ENCODE measurements around the gene PGLYRP3. TPM values are rescaled to one million over a fixed set of nuclear protein-coding genes. Genes with fewer than 3 reads are reported as not detected.
A peak's percentile ranks its signal among the peaks of the same experiment; 100 is the strongest.

The PGLYRP3 gene
- total and polyA plus RNA-seq, 5 donors from 2014 or later: not detected

DNA sequence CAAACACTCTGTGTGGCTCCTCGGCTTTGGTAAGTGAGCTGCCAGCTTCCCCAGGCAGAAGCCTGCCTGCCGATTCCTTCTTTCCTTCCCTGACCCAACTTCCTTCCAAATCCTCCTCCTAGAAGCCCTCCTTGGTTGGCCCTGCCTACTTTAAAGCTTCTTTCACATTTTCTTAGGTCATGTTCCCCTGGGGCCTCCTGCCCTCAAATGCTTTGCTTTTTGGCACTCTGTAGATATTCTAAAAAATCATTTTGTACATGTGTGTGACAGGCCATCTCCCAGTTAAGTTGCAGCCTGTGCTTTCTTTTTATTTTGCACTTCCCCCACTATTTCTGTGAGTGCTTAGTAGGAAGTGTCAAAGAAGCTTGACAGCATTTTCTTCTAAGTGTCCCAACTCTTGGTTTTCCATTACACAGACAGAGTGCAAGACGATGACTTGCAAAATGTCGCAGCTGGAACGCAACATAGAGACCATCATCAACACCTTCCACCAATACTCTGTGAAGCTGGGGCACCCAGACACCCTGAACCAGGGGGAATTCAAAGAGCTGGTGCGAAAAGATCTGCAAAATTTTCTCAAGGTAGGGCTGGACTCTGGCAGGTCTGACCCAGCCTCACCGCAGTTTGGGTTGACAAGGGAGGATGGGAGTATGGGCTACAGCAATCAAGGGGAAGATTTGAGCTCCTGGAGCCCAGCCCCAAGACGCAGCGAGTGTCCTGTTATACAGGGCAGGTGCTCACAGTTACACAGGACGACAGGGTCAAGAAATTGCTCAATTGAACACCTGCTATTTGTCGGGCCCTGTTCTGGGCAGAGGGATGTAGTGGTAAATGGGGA is 45.3 kb upstream of the PGLYRP3 start, which contains the start of gene S100A9:
TSS of gene S100A9 (plus strand) at position 2 of the 838 bp plus-strand sequence. CDS start at position 432, 430 bp downstream.
- H3K4me3 ChIP-seq (ENCODE audit: low read depth, low read length): no peak within 1 kb of the TSS
- no peak within 1 kb of the TSS for H3K27ac ChIP-seq (ENCODE audit: insufficient read depth, low read length, poor library complexity, severe bottlenecking)
- peaks cover 0 to 13% (median 3%) of the 10 kb centered on the region in 4 donors for H3K4me1 Mint-ChIP-seq
- ATAC-seq (ENCODE audit: low read depth in 2 of 2) (no peak), DNase-seq (no peak)
- peaks cover 6% of the 10 kb centered on the region for H3K4me1 ChIP-seq (ENCODE audit: control insufficient read depth, insufficient read depth, low read length, poor library complexity, severe bottlenecking)
- H3K36me3 Mint-ChIP-seq: no peaks in the 10 kb centered on the region
- H3K4me3 Mint-ChIP-seq: peak within 1 kb of the TSS in 1 of 4 donors; percentile 54
- no peaks in the 10 kb centered on the region for H3K27me3 ChIP-seq (ENCODE audit: control insufficient read depth, insufficient read depth, low read length)
- H3K9me3 ChIP-seq (ENCODE audit: control insufficient read depth in 2 of 2, low read length in 2 of 2): no peaks in the 10 kb centered on the region
- H3K27ac Mint-ChIP-seq: peak within 1 kb of the TSS in 1 of 3 donors; percentile 71
- peaks cover 4% of the 10 kb centered on the region for H3K27me3 Mint-ChIP-seq
- no peaks in the 10 kb centered on the region for H3K36me3 ChIP-seq (ENCODE audit: control insufficient read depth, insufficient read depth, low read length)
- H3K9me3 Mint-ChIP-seq: peaks cover 0 to 1% (median 0%) of the 10 kb centered on the region in 7 donors

DNA sequence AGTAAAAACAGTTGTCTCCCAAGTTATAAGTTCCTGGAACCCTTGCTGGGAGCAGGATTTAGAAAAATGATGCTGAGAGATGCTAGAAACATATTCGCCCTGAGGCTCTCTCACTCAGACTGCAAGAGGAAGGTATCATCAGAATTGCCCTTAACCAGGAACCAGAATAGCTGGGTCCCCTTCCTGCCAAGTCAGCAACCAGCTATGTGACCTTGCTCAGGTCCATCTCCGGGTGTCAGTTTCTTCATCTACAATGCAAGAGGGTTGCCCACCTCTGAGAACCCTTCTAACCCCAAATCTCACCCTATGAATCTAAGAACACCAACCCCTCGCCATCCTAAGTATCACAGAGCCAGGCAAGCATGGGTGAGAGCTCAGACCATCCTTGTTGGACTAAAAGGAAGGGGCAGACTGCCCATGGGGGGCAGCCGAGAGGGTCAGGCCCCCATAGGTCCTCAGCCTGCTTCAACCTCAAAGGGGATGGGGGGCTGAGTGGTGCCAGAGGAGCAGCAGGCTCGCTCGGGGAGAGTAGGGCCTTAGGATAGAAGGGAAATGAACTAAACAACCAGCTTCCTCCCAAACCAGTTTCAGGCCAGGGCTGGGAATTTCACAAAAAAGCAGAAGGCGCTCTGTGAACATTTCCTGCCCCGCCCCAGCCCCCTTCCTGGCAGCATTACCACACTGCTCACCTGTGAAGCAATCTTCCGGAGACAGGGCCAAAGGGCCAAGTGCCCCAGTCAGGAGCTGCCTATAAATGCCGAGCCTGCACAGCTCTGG is 44.5 kb upstream of the PGLYRP3 start:
- H3K9me3 ChIP-seq (ENCODE audit: control insufficient read depth in 2 of 2, low read length in 2 of 2): no peaks in the 10 kb centered on the region
- H3K27me3 Mint-ChIP-seq: peaks cover 11% of the 10 kb centered on the region
- H3K27me3 ChIP-seq (ENCODE audit: control insufficient read depth, insufficient read depth, low read length): no peaks in the 10 kb centered on the region
- H3K4me1 Mint-ChIP-seq: peaks cover 0 to 15% (median 6%) of the 10 kb centered on the region in 4 donors
- H3K36me3 Mint-ChIP-seq: no peaks in the 10 kb centered on the region
- H3K36me3 ChIP-seq (ENCODE audit: control insufficient read depth, insufficient read depth, low read length): no peaks in the 10 kb centered on the region
- H3K27ac Mint-ChIP-seq: peak overlapping the region in 1 of 3 donors; percentile 71
- ATAC-seq (ENCODE audit: low read depth in 2 of 2) (peak in 1 of 2 donors; percentile 20), DNase-seq (no peak)
- peak overlapping the region in 1 of 4 donors; percentile 54 for H3K4me3 Mint-ChIP-seq
- no peak overlapping the region for H3K27ac ChIP-seq (ENCODE audit: insufficient read depth, low read length, poor library complexity, severe bottlenecking)
- no peak overlapping the region for H3K4me3 ChIP-seq (ENCODE audit: low read depth, low read length)
- peaks cover 6% of the 10 kb centered on the region for H3K4me1 ChIP-seq (ENCODE audit: control insufficient read depth, insufficient read depth, low read length, poor library complexity, severe bottlenecking)
- peaks cover 0 to 1% (median 0%) of the 10 kb centered on the region in 7 donors for H3K9me3 Mint-ChIP-seq

DNA sequence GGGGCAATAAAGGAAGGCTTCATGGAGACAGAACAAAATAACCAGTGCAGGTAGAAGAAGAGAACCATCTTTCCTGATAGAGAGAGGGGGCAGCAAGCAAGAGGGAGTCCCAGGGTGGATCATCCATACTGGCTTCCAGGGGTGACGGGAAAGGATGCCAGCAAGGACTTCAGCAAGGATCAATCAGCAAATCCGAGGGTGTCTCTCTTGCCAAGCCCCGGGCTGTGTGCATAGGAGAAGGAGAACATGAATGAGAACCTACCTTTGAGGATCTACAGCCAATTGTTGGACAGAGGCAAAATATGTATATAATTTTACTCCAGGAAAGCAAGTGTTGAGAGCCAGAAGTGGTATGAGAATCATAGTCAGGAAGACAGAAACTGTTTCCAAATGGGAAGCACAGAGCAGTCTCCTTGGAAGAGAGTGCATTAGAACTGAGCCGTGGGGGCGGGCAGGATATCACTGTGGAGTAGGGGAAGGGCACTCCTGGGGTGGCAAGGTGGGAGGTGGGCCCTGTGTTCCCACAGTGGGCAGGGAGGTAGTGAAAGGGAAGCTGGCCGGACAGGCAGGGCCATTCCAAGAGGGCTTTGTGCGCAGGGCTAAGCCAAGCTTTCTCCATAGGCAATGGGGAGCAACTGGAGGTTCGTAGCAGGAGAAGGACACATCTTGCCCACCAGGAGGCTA is 43.8 kb upstream of the PGLYRP3 start:
- Mint-ChIP-seq H3K4me1 (peaks cover 0 to 15% (median 6%) of the 10 kb centered on the region in 4 donors), H3K9me3 (peaks cover 0 to 1% (median 0%) of the 10 kb centered on the region in 7 donors), H3K27me3 (peaks cover 11% of the 10 kb centered on the region), H3K27ac (peak overlapping the region in 1 of 3 donors; percentile 31), H3K36me3 (no peaks in the 10 kb centered on the region), H3K4me3 (no peak overlapping the region)
- no peak for ATAC-seq (ENCODE audit: low read depth in 2 of 2)
- Histone ChIP-seq H3K4me3 (ENCODE audit: low read depth, low read length) (no peak overlapping the region), H3K27me3 (ENCODE audit: control insufficient read depth, insufficient read depth, low read length) (no peaks in the 10 kb centered on the region), H3K4me1 (ENCODE audit: control insufficient read depth, insufficient read depth, low read length, poor library complexity, severe bottlenecking) (peaks cover 6% of the 10 kb centered on the region), H3K36me3 (ENCODE audit: control insufficient read depth, insufficient read depth, low read length) (no peaks in the 10 kb centered on the region), H3K27ac (ENCODE audit: insufficient read depth, low read length, poor library complexity, severe bottlenecking) (no peak overlapping the region), H3K9me3 (ENCODE audit: control insufficient read depth in 2 of 2, low read length in 2 of 2) (no peaks in the 10 kb centered on the region)
- no peak for DNase-seq

- Mint-ChIP-seq H3K27ac (no peak overlapping the region), H3K4me3 (peak overlapping the region in 1 of 4 donors; percentile 21), H3K9me3 (peaks cover 0 to 1% (median 0%) of the 10 kb centered on the region in 7 donors), H3K27me3 (peaks cover 15% of the 10 kb centered on the region), H3K4me1 (peaks cover 0 to 15% (median 6%) of the 10 kb centered on the region in 4 donors), H3K36me3 (no peaks in the 10 kb centered on the region)
- H3K4me1 ChIP-seq (ENCODE audit: control insufficient read depth, insufficient read depth, low read length, poor library complexity, severe bottlenecking): peaks cover 6% of the 10 kb centered on the region
- H3K9me3 ChIP-seq (ENCODE audit: control insufficient read depth in 2 of 2, low read length in 2 of 2): no peaks in the 10 kb centered on the region
- H3K36me3 ChIP-seq (ENCODE audit: control insufficient read depth, insufficient read depth, low read length): no peaks in the 10 kb centered on the region
- ATAC-seq (ENCODE audit: low read depth in 2 of 2) (peak in 1 of 2 donors; percentile 50), DNase-seq (peak in 1 of 3 donors; percentile 70)
- peaks cover 3% of the 10 kb centered on the region for H3K27me3 ChIP-seq (ENCODE audit: control insufficient read depth, insufficient read depth, low read length)
- no peak overlapping the region for H3K27ac ChIP-seq (ENCODE audit: insufficient read depth, low read length, poor library complexity, severe bottlenecking)
- H3K4me3 ChIP-seq (ENCODE audit: low read depth, low read length): no peak overlapping the region
Measured at GRCh38 chr1:153355445-153356071, 42.8 kb upstream of the PGLYRP3 start.

GRCh38 chr1:153354515-153355193 is 41.9 kb upstream of the PGLYRP3 start:
- Mint-ChIP-seq H3K36me3 (no peaks in the 10 kb centered on the region), H3K27me3 (peaks cover 17% of the 10 kb centered on the region), H3K4me1 (peaks cover 0 to 15% (median 6%) of the 10 kb centered on the region in 4 donors), H3K4me3 (no peak overlapping the region), H3K9me3 (peaks cover 0 to 1% (median 0%) of the 10 kb centered on the region in 7 donors), H3K27ac (no peak overlapping the region)
- Histone ChIP-seq H3K4me3 (ENCODE audit: low read depth, low read length) (no peak overlapping the region), H3K4me1 (ENCODE audit: control insufficient read depth, insufficient read depth, low read length, poor library complexity, severe bottlenecking) (peaks cover 6% of the 10 kb centered on the region), H3K27me3 (ENCODE audit: control insufficient read depth, insufficient read depth, low read length) (peaks cover 3% of the 10 kb centered on the region), H3K36me3 (ENCODE audit: control insufficient read depth, insufficient read depth, low read length) (no peaks in the 10 kb centered on the region), H3K9me3 (ENCODE audit: control insufficient read depth in 2 of 2, low read length in 2 of 2) (no peaks in the 10 kb centered on the region), H3K27ac (ENCODE audit: insufficient read depth, low read length, poor library complexity, severe bottlenecking) (no peak overlapping the region)
- ATAC-seq (ENCODE audit: low read depth in 2 of 2) (no peak), DNase-seq (no peak)

GRCh38 chr1:153353226-153353947 is 40.6 kb upstream of the PGLYRP3 start:
- H3K27ac Mint-ChIP-seq: no peak overlapping the region
- Histone ChIP-seq H3K4me1 (ENCODE audit: control insufficient read depth, insufficient read depth, low read length, poor library complexity, severe bottlenecking) (peaks cover 6% of the 10 kb centered on the region), H3K36me3 (ENCODE audit: control insufficient read depth, insufficient read depth, low read length) (no peaks in the 10 kb centered on the region), H3K27me3 (ENCODE audit: control insufficient read depth, insufficient read depth, low read length) (peaks cover 3% of the 10 kb centered on the region), H3K27ac (ENCODE audit: insufficient read depth, low read length, poor library complexity, severe bottlenecking) (no peak overlapping the region), H3K4me3 (ENCODE audit: low read depth, low read length) (no peak overlapping the region), H3K9me3 (ENCODE audit: control insufficient read depth in 2 of 2, low read length in 2 of 2) (no peaks in the 10 kb centered on the region)
- peaks cover 0 to 15% (median 6%) of the 10 kb centered on the region in 4 donors for H3K4me1 Mint-ChIP-seq
- peaks cover 18% of the 10 kb centered on the region for H3K27me3 Mint-ChIP-seq
- no peaks in the 10 kb centered on the region for H3K36me3 Mint-ChIP-seq
- H3K4me3 Mint-ChIP-seq: no peak overlapping the region
- no peak for ATAC-seq (ENCODE audit: low read depth in 2 of 2)
- DNase-seq: no peak
- peaks cover 0 to 1% (median 0%) of the 10 kb centered on the region in 7 donors for H3K9me3 Mint-ChIP-seq

Data from CD4-positive, CD25-positive, alpha-beta regulatory T cell (primary cell).